Activated T-helper 2 cell treated with anti-CD3 and anti-CD28 coated beads, Interferon-gamma antibody, Interleukin-2, Interleukin-4, amounts not matched to agents 10 μg/mL and 5 μg/mL and 100 μg/mL, durations not matched to agents 14 hours and 24 hours and 36 hours (primary cell): ENCODE data around the gene PDIK1L. TPM values are rescaled to one million over a fixed set of nuclear protein-coding genes. Genes with fewer than 3 reads are reported as not detected.
"Not testable (repeated sequence)": the region's sequence is repeated elsewhere in the genome, so short reads cannot be mapped to it uniquely, and the experiment has no call there.

ENCODE experiments used
- DNase-seq: peaks from one replicate; pipeline ENCODE4 v3.0.0; 2021; ENCODE audit warnings: low spot score
- H3K27ac Mint-ChIP-seq: one replicate; pipeline ENCODE4 v1.8.0; 2021; ENCODE audit warnings: mixed read lengths
- H3K27me3 Mint-ChIP-seq: one replicate; pipeline ENCODE4 v1.8.0; 2021; ENCODE audit warnings: low read depth, mixed read lengths
- H3K36me3 Mint-ChIP-seq: one replicate; pipeline ENCODE4 v1.8.0; 2021; ENCODE audit warnings: low read depth, mixed read lengths
- H3K4me1 Mint-ChIP-seq: one replicate; pipeline ENCODE4 v1.8.0; 2021; ENCODE audit warnings: low read depth, mixed read lengths
- H3K4me3 Mint-ChIP-seq: one replicate; pipeline ENCODE4 v1.8.0; 2021; ENCODE audit warnings: low read depth, mild to moderate bottlenecking, moderate library complexity, mixed read lengths
- H3K9me3 Mint-ChIP-seq: one replicate; pipeline ENCODE4 v1.8.0; 2021; ENCODE audit warnings: mixed read lengths
- intact Hi-C: fragments of 100-400 bp; cut with micrococcal nuclease; formaldehyde crosslinking; loops from one replicate; pipeline ENCODE4 v1.15.1; 2023
- total RNA-seq: library from RNA; stranded (reverse); gene quantifications from 2 replicates; pipeline ENCODE4 v1.2.3, GENCODE V29; 2022

The PDIK1L gene
- total RNA-seq, 1 donor from 2014 or later = 17.2 TPM

DNA sequence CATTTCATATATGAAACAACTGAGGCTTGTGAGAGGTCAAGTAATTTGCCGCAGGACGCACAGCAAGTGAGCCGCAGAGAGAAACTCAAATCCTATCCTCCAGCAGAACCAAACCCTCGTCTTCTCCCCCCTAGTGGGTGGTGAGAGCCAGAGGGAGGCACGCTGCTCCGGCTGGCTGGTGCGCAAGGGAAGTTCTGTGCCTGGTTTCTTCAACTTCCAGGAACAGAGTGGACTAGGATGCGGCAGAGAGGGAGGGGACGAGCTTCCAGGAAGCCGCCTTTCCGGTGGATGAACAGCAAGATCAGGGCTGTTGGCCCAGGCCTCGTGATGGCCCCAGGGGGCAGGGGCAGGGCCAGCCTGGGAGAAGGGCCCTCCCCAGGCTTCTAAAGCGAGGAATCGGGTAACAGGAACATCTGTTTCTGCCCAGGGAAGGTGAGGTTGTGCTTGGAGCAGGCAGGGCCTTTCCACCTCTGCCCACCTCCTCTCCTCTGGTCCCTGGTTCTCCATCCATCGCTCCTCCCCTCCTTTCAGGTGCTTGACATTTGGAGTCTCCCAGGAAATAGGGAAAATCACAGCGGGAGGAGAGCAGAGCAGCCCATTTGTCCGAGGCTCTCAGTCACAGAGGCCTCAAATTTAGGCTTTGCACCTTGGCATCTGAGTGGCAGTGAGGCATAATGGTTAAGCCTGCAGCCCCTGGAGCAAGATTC, 16.8 kb upstream of the PDIK1L start:
- H3K4me3 Mint-ChIP-seq = no peak overlapping the region
- H3K27me3 Mint-ChIP-seq = peaks cover 42% of the 10 kb centered on the region
- H3K4me1 Mint-ChIP-seq = peaks cover 13% of the 10 kb centered on the region
- DNase-seq = no peak
- H3K27ac Mint-ChIP-seq = no peak overlapping the region
- intact Hi-C loops = no loop called here
- no peaks in the 10 kb centered on the region for H3K9me3 Mint-ChIP-seq
- H3K36me3 Mint-ChIP-seq = no peaks in the 10 kb centered on the region

DNA sequence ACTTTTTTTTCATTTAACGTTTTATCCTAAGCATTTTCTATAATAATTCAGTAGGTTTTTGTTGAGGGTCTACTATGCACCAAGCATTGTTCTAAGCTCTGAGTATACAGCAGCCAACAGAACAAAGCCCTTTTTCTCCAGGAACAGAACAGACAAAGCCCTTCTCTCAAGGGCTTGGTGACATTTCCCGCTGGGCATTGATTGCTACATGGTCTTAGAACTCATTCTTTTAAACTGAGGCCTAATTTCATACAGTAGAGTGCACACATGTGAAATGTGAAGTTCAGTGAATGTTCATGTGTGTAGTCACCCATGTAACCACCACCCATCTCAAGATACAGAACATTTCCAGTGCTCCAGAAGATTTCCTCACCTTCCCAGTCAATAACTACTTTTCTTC, 15.2 kb upstream of the PDIK1L start:
- peaks cover 13% of the 10 kb centered on the region for H3K4me1 Mint-ChIP-seq
- H3K4me3 Mint-ChIP-seq = no peak overlapping the region
- H3K9me3 Mint-ChIP-seq = no peaks in the 10 kb centered on the region
- no peaks in the 10 kb centered on the region for H3K36me3 Mint-ChIP-seq
- DNase-seq = no peak
- H3K27me3 Mint-ChIP-seq = peaks cover 39% of the 10 kb centered on the region
- H3K27ac Mint-ChIP-seq = no peak overlapping the region
- intact Hi-C loops = no loop called here

DNA sequence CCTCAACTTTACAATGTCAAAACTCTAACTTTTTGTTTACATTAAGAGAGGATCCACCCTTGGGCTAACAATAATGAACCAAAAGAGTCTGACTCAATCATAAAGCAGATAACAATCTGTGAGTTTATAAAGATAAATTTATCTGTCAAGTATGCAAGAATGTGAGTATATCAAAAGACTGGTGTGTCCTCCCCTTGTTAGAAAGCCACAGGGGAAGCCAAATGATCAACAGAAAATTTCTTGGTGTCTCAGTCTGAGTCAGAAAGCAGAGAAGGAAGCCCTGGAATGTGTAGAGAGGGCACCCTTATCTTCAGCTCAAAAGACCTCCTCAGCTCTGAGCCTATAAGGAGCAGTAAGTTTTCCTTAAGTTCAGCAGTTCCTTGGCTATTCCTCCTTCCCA, 13.9 kb upstream of the PDIK1L start:
- H3K27me3 Mint-ChIP-seq = peaks cover 38% of the 10 kb centered on the region
- H3K4me1 Mint-ChIP-seq = peaks cover 16% of the 10 kb centered on the region
- H3K27ac Mint-ChIP-seq = no peak overlapping the region
- H3K9me3 Mint-ChIP-seq = no peaks in the 10 kb centered on the region
- H3K4me3 Mint-ChIP-seq = no peak overlapping the region
- peak; percentile 18 for DNase-seq
- no peaks in the 10 kb centered on the region for H3K36me3 Mint-ChIP-seq
- intact Hi-C loops = no loop called here

DNA sequence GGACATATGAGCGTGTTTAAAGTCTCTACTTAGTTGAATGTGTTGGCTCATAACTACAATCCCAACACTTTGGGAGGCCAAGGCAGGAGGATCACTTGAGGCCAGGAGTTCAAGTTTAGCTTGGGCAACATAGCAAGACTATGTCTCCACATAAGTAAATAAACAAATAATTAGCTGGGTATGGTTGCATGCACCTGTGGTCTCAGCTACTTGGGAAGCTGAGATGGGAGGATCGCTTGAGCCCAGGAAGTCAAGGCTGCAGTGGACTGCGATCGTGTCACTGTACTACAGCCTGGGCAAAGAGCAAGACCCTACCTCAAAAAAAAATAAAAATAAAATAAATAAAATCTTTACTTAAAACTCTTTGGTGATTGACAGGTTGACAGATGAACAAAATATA, 13.0 kb upstream of the PDIK1L start:
- intact Hi-C loops = no loop called here
- H3K4me1 Mint-ChIP-seq = peaks cover 17% of the 10 kb centered on the region
- no peaks in the 10 kb centered on the region for H3K9me3 Mint-ChIP-seq
- H3K36me3 Mint-ChIP-seq = no peaks in the 10 kb centered on the region
- no peak overlapping the region for H3K27ac Mint-ChIP-seq
- no peak for DNase-seq
- no peak overlapping the region for H3K4me3 Mint-ChIP-seq
- peaks cover 38% of the 10 kb centered on the region for H3K27me3 Mint-ChIP-seq

DNA sequence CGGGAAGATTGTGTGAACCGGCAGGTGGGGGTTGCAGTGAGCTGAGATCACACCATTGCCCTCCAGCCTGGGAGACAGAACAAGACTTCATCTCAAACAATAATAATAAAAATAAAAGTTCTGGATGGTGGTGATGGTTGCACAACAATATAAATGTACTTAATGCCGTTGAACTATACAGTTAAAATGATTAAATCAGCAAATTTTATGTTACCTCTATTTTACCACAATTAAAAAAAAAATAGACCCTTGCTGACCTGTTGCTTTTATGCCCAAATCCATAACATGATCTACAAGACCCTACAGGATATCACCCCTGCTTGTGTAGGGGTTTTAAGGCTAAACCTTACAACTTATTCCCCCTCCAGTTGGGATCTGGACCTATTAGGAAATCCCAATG, 11.8 kb upstream of the PDIK1L start:
- intact Hi-C loops = loop anchor here (10.0 kb wide), 1 partner anchor 295 kb away; no protein-coding TSS in a partner anchor
- H3K36me3 Mint-ChIP-seq = no peaks in the 10 kb centered on the region
- H3K27me3 Mint-ChIP-seq = peaks cover 34% of the 10 kb centered on the region
- no peak for DNase-seq
- no peak overlapping the region for H3K4me3 Mint-ChIP-seq
- H3K27ac Mint-ChIP-seq = no peak overlapping the region
- peaks cover 22% of the 10 kb centered on the region for H3K4me1 Mint-ChIP-seq
- H3K9me3 Mint-ChIP-seq = no peaks in the 10 kb centered on the region

DNA sequence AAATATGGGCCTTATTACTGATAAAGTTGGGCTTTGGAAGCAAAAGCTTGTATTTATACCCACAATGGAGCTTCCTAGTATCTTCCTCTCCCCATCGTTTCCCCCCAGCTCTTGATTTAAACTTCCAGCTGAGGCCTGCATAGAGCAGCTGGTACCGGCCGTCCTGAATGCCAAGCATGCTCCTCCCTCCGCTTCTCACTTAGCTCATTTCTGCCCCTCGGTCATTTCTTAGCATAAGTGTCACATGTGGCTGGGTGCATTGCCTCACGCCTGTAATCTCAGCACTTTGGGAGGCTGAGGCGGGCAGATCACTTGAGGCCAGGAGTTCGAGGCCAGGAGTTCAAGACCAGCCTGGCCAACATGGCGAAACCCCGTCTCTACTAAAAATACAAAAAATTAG, 11.4 kb upstream of the PDIK1L start:
- not testable (repeated sequence) for DNase-seq, H3K27ac Mint-ChIP-seq, H3K9me3 Mint-ChIP-seq, H3K4me3 Mint-ChIP-seq, H3K36me3 Mint-ChIP-seq
- intact Hi-C loops = loop anchor here (10.0 kb wide), 1 partner anchor 295 kb away; no protein-coding TSS in a partner anchor
- Mint-ChIP-seq H3K4me1 (peaks cover 26% of the 10 kb centered on the region), H3K27me3 (peaks cover 36% of the 10 kb centered on the region)

DNA sequence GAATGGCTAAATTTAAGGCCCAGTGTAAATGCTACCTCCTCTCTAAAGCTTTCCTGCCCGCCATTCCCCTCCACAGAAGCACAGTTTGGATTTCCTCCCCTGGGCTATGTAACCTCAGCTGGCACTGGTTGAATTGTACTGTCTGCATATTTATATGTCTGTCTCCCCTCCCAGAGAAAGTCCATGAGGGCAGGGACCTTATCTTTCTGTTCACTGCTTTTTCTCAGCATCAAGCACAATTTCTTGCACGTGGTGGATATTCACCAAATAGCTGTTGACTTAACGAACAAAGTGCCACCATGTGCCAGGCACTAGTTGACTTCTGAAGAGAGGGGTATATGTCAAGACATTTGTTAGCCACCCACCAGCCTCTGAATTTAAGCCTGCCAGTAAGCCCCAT, 9.5 kb upstream of the PDIK1L start:
- H3K4me1 Mint-ChIP-seq = peaks cover 24% of the 10 kb centered on the region
- H3K4me3 Mint-ChIP-seq = no peak overlapping the region
- no peaks in the 10 kb centered on the region for H3K36me3 Mint-ChIP-seq
- no peak overlapping the region for H3K27ac Mint-ChIP-seq
- no peaks in the 10 kb centered on the region for H3K9me3 Mint-ChIP-seq
- DNase-seq = no peak
- intact Hi-C loops = loop anchor here (10.0 kb wide), 1 partner anchor 293 kb away; no protein-coding TSS in a partner anchor
- peaks cover 27% of the 10 kb centered on the region for H3K27me3 Mint-ChIP-seq

DNA sequence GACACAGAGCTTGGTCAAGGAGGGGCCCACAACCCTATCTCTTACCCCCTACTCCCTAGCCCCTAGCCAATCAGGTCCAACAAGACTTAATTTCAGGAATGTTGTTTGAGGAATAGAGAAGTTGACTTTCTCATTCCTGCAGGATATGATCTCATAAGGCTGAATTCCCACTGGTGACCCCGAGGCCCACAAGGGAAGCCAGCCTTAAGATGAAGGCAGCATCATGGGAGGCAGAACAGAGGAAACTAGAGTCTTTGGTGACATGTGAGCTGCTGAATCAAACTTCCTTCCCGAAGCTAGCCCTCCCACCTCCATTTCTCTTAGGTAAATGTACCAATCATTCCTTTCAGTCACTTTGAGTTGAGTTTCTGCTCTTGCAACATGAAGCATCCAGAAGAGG, 9.1 kb upstream of the PDIK1L start:
- Mint-ChIP-seq H3K9me3 (no peaks in the 10 kb centered on the region), H3K4me1 (peaks cover 21% of the 10 kb centered on the region), H3K4me3 (no peak overlapping the region), H3K27ac (no peak overlapping the region), H3K36me3 (no peaks in the 10 kb centered on the region), H3K27me3 (peaks cover 27% of the 10 kb centered on the region)
- intact Hi-C loops = loop anchor here (10.0 kb wide), 1 partner anchor 292 kb away; no protein-coding TSS in a partner anchor
- DNase-seq = no peak

DNA sequence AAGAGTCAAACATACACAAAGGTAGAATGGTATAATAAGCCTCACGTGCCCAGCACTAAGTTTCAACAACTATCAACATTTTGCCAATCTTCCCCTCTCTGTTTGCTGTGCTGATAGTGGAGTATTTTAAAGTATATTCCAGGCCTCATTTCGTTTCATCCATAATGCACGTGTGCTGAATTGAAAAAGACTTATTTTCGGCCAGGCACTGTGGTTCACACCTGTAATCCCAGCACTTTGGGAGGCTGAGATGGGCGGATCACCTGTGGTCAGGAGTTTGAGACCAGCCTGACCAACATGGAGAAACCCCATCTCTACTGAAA, 6.4 kb upstream of the PDIK1L start:
- not testable (repeated sequence) for H3K9me3 Mint-ChIP-seq
- intact Hi-C loops = loop anchor here (1.0 to 10.0 kb wide), 3 partner anchors 40 to 290 kb away; no protein-coding TSS in a partner anchor

DNA sequence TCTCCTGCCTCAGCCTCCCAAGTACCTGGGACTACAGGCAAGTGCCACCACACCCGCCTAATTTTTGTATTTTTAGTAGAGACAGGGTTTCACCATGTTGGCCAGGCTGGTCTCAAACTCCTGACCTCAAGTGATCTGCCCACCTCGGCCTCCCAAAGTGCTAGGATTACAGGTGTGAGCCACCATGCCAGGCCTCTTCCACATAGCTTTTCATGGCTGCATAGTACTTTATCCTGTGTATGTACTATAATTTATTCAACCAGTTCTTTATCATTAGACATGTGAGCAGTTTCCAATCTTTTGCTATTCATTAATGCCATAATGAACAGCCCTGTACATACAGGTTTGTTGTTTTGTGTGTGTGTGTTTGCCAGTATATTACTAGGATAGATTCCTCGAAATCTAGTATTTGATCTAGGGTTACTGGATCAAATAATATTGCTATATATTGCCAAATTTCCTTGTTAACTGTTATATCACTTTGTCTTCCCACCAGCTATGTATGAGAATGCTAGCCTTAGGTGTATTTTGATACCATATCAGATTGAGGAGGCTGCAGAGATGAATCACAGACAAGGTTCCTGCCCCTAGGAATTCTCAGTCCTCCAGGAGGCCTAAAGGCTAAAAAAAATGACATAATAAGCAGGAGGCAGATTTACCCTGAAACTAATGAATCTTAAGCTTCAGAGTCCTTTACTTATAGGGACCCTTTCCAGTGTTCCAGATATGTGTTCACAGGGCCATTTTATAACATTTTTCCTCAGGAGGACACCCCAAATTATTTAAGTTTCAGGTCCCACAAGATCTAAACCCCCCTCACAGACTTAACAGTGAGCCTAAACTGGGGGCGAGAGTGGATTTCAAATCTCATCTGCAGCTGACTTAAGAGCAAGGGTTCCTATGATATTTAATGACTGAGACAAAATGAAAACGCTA, 2.1 kb upstream of the PDIK1L start:
- Mint-ChIP-seq H3K9me3 (no peaks in the 10 kb centered on the region), H3K27ac (peak overlapping the region; percentile 79), H3K4me3 (peak overlapping the region; percentile 90), H3K36me3 (peaks cover 9% of the 10 kb centered on the region), H3K4me1 (peaks cover 36% of the 10 kb centered on the region), H3K27me3 (peaks cover 5% of the 10 kb centered on the region)
- intact Hi-C loops = loop anchor here (2.0 to 10.0 kb wide), 3 partner anchors 57 to 285 kb away; partner anchors contain the start of gene PAFAH2
- DNase-seq = no peak

More for the DNA sequence above, 6.4 kb upstream of the PDIK1L start:
- H3K27ac Mint-ChIP-seq, H3K36me3 Mint-ChIP-seq, DNase-seq, H3K4me3 Mint-ChIP-seq: not testable (repeated sequence)
- peaks cover 22% of the 10 kb centered on the region for H3K4me1 Mint-ChIP-seq
- peaks cover 25% of the 10 kb centered on the region for H3K27me3 Mint-ChIP-seq

DNA sequence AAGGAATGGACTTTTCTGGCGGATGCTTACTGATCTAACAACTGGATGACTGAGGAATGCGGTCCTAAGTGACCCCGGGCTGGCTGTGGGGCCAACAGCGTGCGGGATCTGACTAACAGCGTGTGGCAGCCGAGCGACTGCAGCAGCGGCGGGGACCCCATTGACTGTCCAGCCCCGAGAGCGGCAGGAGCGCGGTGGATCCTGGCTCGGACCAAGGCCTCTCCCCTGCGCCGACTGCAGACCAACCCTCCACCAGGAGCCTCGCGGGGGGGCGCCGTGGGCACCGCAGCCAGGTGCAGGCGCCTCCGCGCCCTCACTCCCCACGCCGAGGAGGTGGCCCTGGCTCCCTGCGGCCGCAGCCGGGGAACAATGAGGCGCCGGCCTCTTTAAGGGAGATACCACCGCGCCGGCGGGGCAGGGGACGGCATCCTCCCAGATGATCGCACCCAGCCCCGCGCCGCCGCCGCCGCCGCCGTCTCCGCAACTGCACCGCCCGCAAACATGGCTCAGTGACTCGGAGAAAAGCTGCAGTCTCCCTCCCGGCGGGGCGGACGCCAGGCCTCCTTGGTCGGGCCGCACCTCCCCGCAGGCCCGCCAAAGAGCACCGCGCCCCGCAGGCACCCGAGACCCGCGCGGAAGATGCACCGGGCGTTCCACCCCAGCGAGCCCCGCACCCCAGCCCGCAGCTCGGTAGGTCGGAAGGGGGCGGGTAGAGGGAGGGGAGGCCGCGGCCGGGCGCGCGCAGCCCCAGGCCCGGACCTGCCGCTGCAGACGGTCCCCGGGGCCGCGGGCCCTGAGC, 694 bp upstream of the PDIK1L start:
- peak overlapping the region; percentile 90 for H3K4me3 Mint-ChIP-seq
- DNase-seq = peak; percentile 76
- intact Hi-C loops = loop anchor here (1.0 to 2.0 kb wide), 4 partner anchors 15 to 123 kb away; partner anchors contain the start of genes CEP85 and PAFAH2
- H3K36me3 Mint-ChIP-seq = peaks cover 16% of the 10 kb centered on the region
- H3K9me3 Mint-ChIP-seq = no peaks in the 10 kb centered on the region
- H3K27ac Mint-ChIP-seq = peak overlapping the region; percentile 79
- H3K27me3 Mint-ChIP-seq = no peaks in the 10 kb centered on the region
- peaks cover 29% of the 10 kb centered on the region for H3K4me1 Mint-ChIP-seq

DNA sequence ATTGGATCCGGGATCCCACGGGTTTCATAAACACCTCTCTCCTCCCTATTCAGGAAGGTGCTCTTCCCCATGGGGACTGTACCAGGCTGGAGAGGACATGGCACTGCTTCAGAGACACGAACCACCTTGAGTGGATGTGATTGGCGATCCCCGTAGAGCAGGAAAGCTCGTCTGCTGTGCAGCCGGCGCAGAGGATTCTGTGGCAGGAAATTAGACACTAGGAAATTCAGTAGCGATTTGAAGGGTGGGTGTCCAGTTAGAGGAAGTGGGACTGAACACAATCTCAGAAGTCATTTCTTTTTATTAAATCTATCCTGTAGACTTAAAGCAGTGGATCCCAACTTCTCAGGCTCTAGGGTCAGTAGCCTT, 767 bp downstream of the PDIK1L start:
- Mint-ChIP-seq H3K27me3 (no peaks in the 10 kb centered on the region), H3K27ac (peak overlapping the region; percentile 91), H3K4me1 (peaks cover 29% of the 10 kb centered on the region), H3K9me3 (no peaks in the 10 kb centered on the region), H3K36me3 (peaks cover 20% of the 10 kb centered on the region), H3K4me3 (peak overlapping the region; percentile 96)
- intact Hi-C loops = no loop called here
- DNase-seq = no peak
